Stimulated activated CD4-positive, alpha-beta T cell treated with anti-CD3 and anti-CD28 coated beads, Interleukin-4, amount 100 ng/mL, for 1 hour (primary cell): ENCODE measurements around the gene PLXNA2.

Experiments used
- DNase-seq: peaks from one replicate; pipeline ENCODE4 v3.0.0-alpha.2; 2020

Gene PLXNA2

DNA sequence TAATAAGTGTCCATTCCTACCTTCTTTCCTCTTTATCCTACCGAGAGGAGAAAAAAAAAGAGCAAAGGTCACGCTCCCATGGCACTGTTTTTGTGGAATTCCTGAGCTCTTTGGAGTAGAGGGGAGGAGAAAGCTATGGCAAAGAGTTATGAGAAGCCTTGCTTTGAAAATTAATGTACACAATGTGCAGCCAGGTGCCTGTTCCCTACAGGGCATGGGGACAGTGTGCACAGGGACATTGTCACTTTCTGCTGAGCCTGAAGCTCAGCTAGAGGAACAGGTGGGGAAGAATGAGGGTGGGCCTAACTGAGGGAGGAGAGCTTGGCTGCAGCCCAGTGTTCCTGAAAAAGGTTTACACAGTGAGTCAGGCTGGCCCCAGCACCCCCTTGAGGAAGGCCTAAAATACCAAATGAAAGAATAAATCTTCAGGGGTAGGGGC lies 66.1 kb downstream of the PLXNA2 start:
- no peak for DNase-seq

DNA sequence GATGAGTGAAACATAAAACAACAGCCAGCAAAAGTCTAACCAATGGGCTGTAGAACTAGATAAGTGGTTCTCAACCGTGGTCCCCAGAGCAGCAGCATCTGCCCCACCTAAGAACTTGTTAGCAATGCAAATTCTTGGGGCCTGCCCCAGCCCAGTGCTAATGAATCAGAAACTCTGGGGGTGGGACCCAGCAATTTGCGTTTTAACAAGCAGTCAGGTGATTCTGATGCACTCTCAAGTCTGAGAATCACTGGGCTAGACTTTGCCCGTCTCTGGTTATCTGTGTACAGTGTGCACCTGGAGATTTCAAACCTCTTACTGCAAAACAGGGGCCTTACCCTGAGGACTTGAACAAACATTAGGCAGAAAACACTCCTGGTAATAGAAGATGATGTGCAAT lies 66.5 kb downstream of the PLXNA2 start:
- no peak for DNase-seq

DNA sequence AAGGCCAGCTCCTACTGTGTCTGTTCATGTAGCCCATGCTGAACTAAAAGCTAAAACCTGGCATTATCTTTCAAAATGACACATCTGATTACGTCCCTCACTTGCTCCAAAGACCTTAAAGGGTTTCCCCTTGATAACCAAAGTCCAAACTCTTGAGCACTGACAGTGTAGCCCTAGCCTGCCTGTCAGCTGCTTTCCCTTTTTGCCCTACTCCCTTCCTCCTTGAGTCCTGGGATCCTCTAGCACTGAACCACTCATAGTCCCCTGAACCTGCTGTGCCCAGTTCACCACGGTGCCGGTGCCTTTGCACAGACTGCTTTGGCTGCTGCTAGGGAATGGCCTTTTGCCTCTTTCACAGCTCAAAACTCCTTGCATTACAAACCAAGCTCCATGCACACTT lies 67.5 kb downstream of the PLXNA2 start:
- DNase-seq = no peak

DNA sequence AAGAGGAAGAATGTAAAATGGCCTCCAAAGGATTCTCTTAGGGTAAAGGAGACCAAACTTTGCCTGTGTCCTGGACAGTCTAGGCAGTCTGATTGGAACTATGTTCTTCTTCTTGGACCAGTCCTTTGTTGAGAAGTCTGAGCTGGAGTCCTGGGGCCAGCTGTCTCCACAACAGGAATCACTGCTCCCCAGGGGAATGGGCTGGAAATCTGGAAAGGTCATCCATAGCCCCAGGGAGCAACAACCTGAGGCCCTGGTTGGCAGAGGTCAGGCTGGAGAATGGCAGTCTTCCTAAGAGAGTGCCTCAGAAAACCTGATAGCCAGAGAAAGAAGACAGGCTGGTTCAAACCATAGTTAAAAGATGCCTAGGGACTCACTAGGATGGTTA lies 68.7 kb downstream of the PLXNA2 start:
- DNase-seq = no peak

DNA sequence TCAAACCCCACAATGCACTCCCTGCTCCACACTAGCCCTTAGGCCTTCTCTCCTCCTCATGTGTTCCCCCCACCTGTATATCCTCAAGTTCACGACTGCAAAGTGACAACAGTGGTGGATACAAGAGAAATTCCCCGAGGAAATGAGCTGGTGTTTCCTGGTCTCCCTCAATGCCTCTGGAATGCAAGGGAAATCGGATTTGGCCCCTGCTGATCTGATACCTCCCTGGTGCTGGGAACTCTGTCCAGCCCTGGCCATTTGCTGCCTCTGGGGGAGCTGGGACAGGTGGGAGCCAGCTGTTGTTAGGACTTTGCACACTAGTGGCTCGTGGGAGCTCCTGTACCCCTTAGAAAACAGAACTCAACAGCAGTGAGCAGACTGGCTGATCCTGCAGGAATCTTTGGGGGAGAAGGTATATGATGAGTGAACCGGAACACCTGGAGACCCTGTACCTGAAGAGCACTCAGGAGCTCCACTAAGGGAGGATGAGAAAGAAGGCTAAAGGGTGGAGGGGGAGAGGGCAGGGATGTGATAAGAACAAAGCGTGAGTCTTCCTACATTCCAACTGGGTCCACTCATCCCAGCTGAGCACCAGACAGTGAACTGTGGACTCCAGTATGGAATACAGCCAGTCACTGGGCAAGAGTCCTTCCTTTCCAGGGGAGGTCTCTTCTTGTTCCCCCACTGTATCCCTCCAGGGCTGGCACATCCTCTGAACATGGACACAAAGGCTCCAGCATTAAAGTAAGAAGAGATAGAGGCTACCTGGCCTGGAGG lies 69.3 kb downstream of the PLXNA2 start:
- DNase-seq = no peak

DNA sequence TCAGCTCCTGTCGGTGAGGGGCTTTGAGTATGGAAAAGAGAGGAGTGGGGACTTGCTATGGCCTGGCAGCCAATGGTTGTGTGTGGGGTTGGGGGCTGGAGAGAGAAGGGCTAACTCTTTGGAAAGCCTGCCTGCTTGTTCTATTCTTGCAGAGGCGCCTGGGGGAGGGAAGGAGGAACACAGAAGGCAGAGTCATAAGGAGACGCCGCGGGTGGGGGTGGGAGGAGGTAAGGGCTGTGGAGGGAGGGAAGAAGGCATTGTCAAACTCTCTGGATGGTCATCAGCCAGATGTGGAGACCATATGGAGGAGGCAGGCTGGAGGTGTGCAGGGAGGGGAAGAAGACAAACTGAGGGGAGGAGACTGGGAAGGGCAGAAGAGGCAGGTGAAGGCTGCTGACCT lies 70.0 kb downstream of the PLXNA2 start:
- no peak for DNase-seq

DNA sequence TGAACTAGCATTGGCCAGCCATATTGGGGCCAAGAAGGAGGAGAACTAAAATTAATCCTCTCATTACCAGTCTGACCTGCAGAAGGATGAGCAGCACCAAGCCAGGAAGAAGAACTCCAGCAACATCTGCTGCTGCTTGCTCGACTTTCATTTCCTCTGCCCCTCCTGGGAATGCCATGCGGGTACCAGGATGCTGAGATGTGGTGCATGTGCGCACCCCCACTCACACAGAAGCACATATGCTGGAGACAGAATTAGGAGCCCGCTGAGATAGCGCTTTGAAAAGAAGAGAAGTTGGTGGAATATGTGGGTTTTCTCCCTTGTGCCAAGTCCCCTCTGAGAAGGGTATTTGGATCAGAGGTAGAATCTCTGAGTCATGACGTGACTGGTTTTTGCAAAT lies 70.4 kb downstream of the PLXNA2 start:
- no peak for DNase-seq

DNA sequence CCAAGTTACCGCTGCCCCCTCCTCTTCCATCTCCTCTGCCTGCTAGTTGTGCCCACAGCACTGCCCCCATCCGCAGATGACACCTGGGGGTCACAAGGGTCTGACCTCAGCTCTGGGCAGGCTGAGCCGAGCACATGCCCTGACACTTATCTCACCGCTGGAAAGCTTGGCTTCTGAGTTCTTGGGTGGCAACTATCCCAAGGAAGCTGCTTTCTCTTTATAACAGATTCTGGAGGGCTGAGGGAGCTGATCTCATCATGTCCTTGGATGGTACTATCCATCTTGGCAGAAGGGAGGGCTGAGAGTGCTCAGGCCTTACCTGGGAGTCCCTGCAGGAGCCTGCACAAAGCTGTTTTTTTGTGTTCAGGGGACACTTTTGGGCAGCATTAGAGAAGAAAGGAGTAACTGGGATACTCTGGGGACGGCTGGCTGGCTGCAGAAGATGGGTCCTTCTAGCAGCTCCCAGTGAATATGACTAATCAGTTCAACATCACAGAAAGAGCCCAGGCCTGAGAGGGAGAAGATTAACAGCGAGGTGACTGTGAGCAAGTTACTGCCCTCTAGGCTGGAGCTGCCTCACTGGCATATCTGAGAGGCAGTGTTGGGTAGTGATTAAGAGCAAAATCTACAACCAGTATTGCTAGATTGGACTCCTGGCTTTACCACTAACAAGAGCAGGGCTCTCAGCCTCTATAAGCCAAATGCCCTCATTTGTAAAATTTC lies 71.6 kb downstream of the PLXNA2 start:
- no peak for DNase-seq

DNA sequence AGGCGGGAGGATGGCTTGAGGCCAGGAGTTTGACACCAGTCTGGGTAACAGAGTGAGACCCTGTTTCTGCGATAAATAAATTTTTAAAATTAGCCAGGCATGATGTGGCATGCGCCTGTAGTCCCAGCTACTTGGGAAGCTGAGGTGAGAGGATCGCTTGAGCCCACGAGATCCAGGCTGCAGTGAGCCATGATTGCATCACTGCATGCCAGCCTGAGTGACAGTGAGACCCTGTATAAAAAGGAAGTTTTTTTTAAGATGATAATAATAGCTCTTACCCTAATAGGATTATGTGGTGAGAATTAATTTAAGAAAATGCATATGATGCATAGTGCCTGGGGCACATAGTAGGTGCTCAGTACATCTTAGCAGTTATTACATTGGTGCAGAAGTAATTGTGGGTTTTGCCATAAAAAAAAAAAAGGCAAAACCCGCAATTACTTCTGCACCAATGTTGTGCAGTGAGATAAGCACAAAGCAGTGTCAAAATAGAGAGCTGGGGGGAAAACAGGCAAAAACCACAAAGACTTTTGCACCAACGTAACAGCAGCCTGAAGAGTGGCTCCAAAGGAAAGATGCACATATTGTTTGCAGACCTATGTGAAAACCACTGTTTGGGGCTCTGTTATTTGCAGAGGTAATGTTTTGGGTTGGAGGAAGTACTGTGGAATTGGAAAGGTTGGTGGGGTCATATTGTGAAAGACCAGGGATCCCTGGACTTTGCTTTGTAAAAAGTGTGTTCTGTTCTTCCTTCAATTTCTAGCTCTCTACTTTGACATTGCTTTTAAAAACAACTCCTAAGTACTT lies 72.4 kb downstream of the PLXNA2 start:
- DNase-seq = no peak

DNA sequence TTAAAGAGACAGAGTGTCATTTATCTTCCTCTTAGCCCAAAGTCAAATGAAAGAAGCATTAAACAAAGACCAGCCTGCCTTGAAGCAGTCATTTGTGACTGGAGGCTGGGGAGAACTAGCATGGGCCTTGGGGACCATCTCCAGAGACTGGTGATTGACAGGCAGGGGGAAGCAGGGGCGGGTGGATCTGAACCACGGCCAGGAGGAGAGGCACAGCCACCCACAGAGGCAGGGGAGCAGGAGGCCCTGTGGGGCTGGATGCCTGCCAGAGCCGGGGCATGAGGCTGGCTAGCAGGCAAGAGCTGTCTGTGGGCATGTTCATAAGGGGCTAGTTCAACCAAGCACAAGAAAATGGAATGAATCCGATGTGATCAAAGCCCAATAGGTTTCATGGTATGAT lies 73.9 kb downstream of the PLXNA2 start:
- DNase-seq = no peak

DNA sequence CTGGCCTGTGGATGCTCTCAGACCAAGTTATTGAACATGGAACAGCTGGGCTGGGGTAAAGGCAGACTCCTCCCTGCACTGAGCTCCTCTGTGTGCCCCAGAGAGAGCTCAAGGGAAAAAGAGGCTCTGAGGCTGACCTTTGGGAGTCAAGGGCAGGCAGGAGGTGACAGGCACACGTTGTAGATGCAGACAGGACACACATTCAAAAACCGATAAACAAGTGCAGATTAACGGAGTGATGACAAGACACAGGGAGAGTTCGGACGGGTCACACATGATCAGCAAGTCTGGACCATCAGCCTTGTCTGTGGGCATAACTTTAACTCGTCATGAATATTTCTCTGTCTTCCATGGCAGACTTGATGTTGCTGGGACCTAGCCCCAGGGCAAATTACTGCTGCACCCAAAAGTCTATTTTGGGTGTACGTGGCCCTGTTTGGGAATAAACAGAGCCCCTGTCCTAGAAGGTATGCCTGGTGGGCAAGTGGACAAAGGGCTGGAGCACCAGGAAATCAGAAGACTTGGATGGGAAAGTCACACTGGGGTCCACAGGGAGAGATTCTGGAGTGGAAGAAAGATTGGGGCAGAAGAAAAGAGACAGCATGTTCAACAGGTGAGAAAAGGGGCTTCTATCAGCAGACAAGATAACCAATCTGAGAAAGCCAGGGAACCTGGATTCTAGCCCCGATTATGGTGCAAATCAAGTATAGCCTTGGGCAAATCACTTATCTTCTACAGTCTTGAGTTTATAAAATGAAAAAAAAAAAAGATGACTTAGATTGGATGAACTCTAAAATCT lies 74.9 kb downstream of the PLXNA2 start:
- DNase-seq = no peak

DNA sequence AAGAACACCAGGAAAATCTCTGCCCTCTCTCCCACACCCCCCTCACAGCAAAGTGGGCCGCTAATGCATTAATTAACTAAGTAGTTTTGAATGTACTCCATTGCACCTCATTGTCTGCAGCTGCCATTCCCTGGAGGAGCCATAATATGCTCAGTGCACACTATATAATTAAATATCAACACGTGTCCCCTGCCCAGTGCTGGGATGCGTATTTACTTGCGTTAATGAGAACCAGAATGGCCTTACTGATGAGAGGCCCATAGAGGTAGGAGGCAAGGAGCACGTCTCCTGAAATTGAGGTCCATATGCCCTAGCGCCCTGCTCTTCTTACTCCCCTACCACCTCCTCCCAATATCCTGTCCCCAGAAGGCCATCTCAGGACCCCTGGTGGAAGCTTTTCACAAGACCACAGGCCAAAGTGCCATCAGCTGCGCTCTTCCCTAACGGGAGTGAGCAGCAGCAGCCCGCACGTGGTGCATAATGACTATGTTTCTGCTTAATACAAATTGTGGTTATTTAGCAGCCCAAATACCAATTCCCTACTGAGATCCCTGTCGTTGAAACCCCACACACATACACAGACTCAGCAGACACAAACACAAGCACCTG lies 76.8 kb downstream of the PLXNA2 start:
- no peak for DNase-seq

DNA sequence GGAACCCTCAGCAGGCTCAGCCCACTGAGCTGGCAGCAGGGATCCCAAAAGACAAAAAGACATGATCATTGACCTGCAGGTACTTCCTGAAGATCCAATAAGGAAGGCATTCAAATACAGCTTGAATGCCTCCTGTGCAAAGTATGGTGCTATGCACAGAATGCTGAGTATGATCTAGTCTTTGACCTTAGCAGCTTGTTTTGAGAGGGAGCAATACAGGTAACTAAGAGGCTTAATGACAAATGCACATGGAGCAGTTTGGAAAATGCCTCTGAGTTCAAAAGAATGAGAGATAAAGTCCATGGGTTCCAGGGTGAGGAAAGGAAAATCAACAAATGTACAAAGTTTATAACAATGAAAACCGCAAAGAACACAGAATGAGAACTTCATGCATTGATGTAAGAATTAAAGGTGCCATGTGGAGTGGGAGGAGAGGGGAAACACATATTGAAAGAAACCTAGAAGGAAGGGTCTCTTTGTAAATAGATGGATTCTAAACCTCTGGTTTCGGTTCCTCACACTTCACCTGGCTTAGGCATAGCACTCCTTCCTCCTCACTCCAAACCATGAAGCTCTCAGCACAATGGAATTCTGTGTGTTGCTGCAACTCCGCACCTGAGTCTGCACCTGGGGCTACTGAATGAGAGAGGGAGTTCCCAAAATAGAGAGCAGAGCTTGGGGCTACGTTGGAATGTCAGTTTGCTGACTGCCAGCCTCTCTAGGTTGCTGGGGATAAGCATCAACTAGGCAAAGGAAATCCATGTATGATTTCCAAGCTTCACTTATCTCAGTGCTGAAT lies 77.6 kb downstream of the PLXNA2 start:
- no peak for DNase-seq

DNA sequence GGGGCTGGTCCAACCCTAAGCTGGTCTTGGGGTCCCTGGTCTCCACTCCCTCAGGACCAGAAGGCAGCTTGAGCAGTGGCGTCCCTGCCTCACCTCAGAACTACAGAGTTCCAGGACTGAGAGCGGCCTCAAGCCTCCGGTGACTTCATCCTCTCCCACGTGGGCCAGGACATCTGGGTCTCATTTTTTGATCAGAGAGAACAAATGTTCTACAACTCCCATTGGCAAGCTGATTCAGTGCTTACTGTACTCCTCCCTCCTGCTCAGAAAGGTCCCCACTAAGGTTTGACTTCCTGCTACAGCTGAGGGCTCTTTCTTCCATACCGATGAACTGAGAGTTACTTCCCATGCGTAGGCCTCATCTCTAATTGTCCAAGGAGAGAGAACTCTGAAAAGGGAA lies 78.5 kb downstream of the PLXNA2 start:
- no peak for DNase-seq

DNA sequence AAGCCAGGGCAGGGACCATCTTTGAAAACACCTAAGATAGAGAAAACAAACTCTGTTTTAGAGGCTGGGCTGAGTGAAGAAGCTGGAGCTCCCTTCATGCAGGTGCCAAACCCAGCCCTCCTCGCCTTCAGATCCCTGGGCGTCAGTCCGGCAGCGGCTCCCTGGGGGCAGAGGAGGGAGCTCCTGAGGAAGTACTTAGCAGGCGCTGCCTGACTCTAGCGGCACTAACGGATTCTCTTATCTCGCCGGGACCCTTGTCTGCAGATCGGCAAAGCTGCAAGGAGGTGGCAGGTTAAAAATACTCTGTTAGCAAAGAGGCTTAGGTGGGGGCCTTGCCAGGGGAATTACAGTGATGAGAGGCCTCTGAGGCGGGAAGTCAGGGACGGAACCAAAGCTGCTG lies 79.6 kb downstream of the PLXNA2 start:
- DNase-seq = no peak

DNA sequence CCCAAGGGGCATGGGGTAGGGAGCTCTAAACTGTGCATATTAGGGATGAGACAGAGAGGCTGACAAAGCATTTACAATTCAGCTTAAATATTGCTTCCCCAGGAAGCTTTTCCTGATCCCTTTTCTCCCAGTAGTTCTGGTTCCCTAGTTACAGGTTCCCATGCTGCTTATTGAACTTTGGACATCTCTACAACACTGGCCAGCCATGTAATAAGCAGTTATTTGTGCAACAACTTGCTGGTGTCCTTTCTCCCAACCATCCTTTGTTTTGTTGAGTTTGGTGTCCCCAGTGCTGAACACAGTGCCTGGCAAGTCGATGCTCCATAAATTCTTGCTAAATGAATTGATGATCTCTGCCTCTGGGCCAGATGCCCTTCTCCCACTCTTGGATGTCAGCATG lies 80.6 kb downstream of the PLXNA2 start:
- no peak for DNase-seq

DNA sequence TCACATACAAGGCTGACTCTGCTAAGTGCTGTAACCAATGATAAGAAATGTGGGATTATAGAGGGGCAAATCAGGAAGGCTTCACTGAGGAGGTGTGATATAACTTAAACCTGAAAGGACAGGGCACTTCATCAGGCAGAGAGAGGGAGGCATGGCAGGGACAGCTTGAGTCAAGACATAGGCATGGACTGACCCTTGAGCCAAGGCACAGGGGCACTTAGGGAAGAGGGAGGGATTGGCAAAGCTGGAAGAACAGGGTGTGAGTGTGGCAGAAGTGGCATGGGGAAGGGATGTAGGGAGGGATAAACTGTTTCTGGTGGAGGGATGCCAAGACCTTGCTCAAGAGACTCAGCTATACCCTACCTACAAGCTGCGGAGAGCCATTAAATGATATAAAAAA lies 81.3 kb downstream of the PLXNA2 start:
- no peak for DNase-seq

DNA sequence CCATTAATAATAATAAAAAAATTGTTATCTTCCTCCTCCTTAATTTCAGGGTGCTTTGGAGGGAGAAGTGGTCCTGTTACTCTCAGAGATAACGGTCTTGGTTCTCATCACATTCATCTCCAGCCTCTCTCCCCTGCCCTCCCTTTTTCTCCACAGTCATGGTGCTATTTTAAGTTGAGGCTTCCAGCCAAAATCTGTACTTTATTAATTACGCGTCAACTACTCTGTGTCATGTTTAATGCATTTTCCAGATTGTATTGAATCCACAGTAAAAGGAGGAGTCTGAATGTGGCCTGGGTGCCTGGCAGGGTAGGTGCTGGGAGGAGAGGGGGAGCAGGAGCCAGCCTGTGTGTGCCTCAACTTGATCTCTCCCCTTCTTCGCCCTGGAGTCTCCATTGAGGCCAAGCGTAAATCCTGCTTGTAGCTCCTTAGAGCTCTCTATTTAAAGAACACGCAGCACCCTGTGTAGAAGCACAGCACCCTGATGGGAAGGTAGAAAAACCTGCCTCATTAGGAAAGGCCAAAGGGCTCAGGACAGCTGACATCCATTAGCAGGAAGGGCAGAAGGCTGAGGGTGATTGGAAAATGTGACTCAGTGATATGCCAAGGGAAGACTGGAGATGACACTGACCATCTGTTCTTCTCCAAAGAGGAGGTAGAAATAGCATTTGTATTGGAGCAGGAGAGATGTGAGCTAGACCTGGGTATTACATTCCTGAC lies 82.4 kb downstream of the PLXNA2 start:
- DNase-seq = no peak

DNA sequence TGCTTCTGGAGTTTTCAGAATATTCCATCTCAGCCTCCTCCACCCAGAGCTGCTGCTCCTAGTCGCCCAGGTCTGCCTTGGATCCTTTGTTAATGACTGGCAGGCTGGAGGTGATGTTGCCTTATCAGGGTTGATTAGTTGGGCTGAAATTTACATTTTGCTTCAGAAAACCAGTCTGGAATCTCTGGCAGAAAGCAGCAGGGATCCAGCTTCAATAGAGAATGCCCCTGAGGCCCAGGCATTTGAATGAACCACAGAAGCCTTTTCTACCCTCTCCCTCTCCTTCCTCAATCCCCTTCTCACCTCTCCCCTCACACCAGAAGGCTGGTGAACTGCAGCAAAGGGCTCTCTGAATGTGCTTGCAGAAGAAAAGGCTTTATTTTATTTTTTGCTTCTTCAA lies 83.2 kb downstream of the PLXNA2 start:
- no peak for DNase-seq

DNA sequence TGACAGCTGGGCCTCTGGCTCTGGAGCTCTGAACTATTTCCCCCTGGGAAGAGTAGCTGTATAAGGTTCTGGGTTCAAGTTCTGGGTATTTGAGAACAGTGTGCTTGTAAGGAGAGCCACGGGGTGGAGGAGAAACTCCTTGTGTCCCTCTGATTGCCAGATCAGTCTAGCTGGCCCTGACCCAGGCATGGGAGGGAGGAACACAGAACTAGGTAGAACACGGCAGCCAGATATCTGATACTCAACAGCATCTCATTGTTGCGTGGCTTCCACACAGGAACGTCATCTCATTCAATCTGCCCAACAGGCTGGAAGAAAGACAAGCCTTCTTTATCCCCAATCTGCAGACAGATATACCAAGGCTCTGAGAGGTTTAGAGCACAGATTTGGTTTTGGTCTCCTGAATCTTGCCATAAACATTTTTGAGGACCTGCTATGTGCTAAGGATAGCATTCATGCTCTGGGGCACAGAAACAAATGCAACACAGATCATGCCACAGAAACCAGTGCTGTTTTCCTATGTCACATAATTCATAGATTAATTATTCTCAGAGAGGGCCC lies 83.8 kb downstream of the PLXNA2 start:
- DNase-seq = no peak
